Activated CD4-positive, alpha-beta T cell treated with anti-CD3 and anti-CD28 coated beads, Interleukin-2, amount 10 ng/mL, durations not matched to agents 24 days and 14 days (primary cell): ENCODE measurements around the gene BEAN1. TPM values are rescaled to one million over a fixed set of nuclear protein-coding genes. Genes with fewer than 3 reads are reported as not detected.
A peak's percentile ranks its signal among the peaks of the same experiment; 100 is the strongest.

Experiments used
- DNase-seq: peaks from one replicate; pipeline ENCODE4 v3.0.0; 2022
- H3K27ac Mint-ChIP-seq: one replicate; pipeline ENCODE4 v1.8.0; 2022; ENCODE audit warnings: mild to moderate bottlenecking, mixed read lengths
- H3K27me3 Mint-ChIP-seq: one replicate; pipeline ENCODE4 v1.8.0; 2022; ENCODE audit warnings: mixed read lengths
- H3K36me3 Mint-ChIP-seq: one replicate; pipeline ENCODE4 v1.8.0; 2022; ENCODE audit warnings: low read depth, mild to moderate bottlenecking, mixed read lengths
- H3K4me1 Mint-ChIP-seq: one replicate; pipeline ENCODE4 v1.8.0; 2021; ENCODE audit warnings: mixed read lengths
- H3K4me3 Mint-ChIP-seq: one replicate; pipeline ENCODE4 v1.8.0; 2022; ENCODE audit warnings: mild to moderate bottlenecking, moderate library complexity, mixed read lengths
- H3K9me3 Mint-ChIP-seq: one replicate; pipeline ENCODE4 v1.8.0; 2021; ENCODE audit warnings: mixed read lengths
- intact Hi-C: fragments of 100-400 bp; cut with micrococcal nuclease; formaldehyde crosslinking; loops from one replicate; pipeline ENCODE4 v1.15.1; 2023
- total RNA-seq: library from RNA; stranded (reverse); gene quantifications from 2 replicates; pipeline ENCODE4 v1.2.3, GENCODE V29; 2022

The BEAN1 gene
- total RNA-seq, 1 donor from 2014 or later, result not detected

DNA sequence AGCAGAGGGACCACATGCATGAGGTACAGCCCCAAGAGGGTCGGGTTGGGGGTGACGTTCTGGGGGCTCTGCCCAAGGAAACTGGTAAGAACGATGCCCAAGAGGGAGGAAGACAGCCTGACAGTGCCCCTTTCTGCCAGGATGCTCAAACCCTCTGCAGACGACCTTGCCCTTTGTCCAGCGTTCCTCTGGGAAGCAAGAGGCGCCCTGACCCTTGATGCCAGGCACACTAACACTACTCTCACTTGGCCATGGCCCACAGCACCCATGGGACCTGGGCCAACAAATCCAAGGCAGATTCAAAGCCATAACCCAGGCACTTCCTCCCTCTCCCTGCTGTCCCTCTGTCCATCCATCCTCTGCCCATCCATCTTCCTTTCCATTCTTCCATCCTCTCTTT lies 102.4 kb downstream of the BEAN1 start:
- Mint-ChIP-seq H3K27me3 (no peaks in the 10 kb centered on the region), H3K36me3 (peaks cover 23% of the 10 kb centered on the region), H3K27ac (peak overlapping the region; percentile 1), H3K4me1 (peaks cover 36% of the 10 kb centered on the region), H3K4me3 (no peak overlapping the region), H3K9me3 (no peaks in the 10 kb centered on the region)
- DNase-seq, result no peak
- intact Hi-C loops, result no loop called here

Other genes with a start within 250 kb of the BEAN1 start
- gene CDH5, start 60.6 kb upstream of the BEAN1 start, total RNA-seq, result not detected in 2 replicates
- 5.8 and 6.7 TPM in 2 replicates for gene TK2, start 122.8 kb downstream of the BEAN1 start, total RNA-seq
- gene CKLF, start 125.3 kb downstream of the BEAN1 start, total RNA-seq, result 145 and 146 TPM in 2 replicates
- 12.2 and 13.6 TPM in 2 replicates for gene CMTM1, start 139.1 kb downstream of the BEAN1 start, total RNA-seq
- 0.51 and 0.95 TPM in 2 replicates for gene CMTM2, start 152.2 kb downstream of the BEAN1 start, total RNA-seq
- gene CMTM3, start 177.4 kb downstream of the BEAN1 start, total RNA-seq, result 95.6 and 100 TPM in 2 replicates